Measurements from ENCODE around the gene GIMAP5. TPM values are rescaled to one million over a fixed set of nuclear protein-coding genes. Genes with fewer than 3 reads are reported as not detected.
"Not testable (repeated sequence)": the region's sequence is repeated elsewhere in the genome, so short reads cannot be mapped to it uniquely, and the experiment has no call there.

GIMAP5 gene
- total RNA-seq, 5 donors from 2014 or later (not counting 1 experiment from before 2014, with no cell fraction given), result 82.8 to 271 (median 248) TPM

DNA sequence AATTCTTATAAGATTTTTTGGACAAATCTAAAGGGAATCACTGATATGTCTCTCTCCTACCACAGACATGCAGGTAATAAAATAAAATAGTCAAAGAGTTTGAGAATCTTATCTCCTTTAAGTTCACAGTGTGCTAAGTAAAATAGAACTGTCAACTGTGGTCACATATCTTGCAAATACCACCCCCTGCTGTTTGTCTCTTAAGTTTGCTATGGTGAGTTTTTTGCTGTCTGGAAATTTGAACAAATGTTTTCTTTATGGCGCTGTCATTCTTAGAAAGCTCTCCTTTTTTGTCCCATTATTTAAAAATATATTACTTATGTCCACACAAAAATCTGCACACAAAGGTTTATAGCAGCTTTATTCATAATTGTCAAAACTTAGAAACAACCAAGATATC is 19.6 kb downstream of the GIMAP5 start:
- H3K27me3 Mint-ChIP-seq, result no peaks in the 10 kb centered on the region
- H3K36me3 Mint-ChIP-seq, result peaks cover 8% of the 10 kb centered on the region
- peak overlapping the region; percentile 63 to 79 (median 68) for H3K4me3 Mint-ChIP-seq
- H3K36me3 ChIP-seq (ENCODE audit: control insufficient read depth in 2 of 2, extremely low read depth in 1 of 2, insufficient read depth in 1 of 2, low read length in 1 of 2), result no peaks in the 10 kb centered on the region
- no peak overlapping the region for H3K4me3 ChIP-seq (ENCODE audit: control insufficient read depth in 1 of 2, extremely low read depth in 1 of 2, low read length in 1 of 2)
- no CpG with 5 or more reads among the region's 1 CpG for WGBS (ENCODE audit: insufficient coverage)
- DNase-seq (peak in 4 of 35 experiments; percentile 41 to 82 (median 44)), ATAC-seq (replicated peaks in 1 of 4) (peak in 3 of 4 experiments; percentile 28 to 53 (median 28))
- peaks cover 32 to 43% of the 10 kb centered on the region in 2 experiments for H3K4me1 ChIP-seq (ENCODE audit: control insufficient read depth in 1 of 2, extremely low read depth in 1 of 2, insufficient read depth in 2 of 2, low read length in 2 of 2)
- H3K9me3 ChIP-seq, result no peaks in the 10 kb centered on the region
- H3K9me3 Mint-ChIP-seq, result peaks cover 2 to 6% (median 4%) of the 10 kb centered on the region in 3 donors
- H3K27ac Mint-ChIP-seq, result peak overlapping the region; percentile 98 to 99
- CTCF ChIA-PET, result interaction anchor here (0.6 to 3.0 kb wide), 10 partner anchors 22 to 317 kb away, joined by 3 to 68 read pairs (median 4); partner anchors contain the start of genes GIMAP2 (in 1 of the 2) and GIMAP8 (in 1 of the 2)
- POLR2A ChIA-PET, result interaction anchor here (1.0 to 1.2 kb wide), 2 partner anchors 241 to 242 kb away, joined by 4 read pairs; partner anchors contain the start of gene GIMAP7 (in 1 of the 2)
- peak overlapping the region; percentile 77 for H3K27ac ChIP-seq (ENCODE audit: low read length)
- peaks cover 48 to 53% (median 49%) of the 10 kb centered on the region in 3 donors for H3K4me1 Mint-ChIP-seq
- no peaks in the 10 kb centered on the region for H3K27me3 ChIP-seq (replicated peaks in 1 of 2; ENCODE audit: control insufficient read depth in 2 of 2, extremely low read depth in 1 of 2, insufficient read depth in 2 of 2, low read length in 1 of 2)

DNA sequence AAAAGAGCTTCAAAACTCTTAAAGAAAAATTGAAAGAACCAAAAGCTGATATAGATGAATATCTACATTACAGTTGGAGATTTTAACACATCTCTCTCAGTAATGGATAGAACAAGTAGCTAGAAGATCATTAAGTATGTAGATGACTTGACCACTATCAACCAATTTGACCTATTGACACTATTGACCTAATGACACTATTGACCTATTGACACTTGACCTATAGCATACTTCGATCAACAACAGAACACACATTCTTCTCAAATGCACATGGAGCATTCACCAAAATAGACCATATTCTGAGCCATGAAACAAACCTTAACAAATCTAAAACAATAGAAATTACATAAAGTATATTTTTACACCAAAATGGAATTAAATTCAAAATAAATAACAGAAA is 22.3 kb downstream of the GIMAP5 start:
- Histone ChIP-seq H3K9me3 (no peaks in the 10 kb centered on the region), H3K4me1 (ENCODE audit: control insufficient read depth in 1 of 2, extremely low read depth in 1 of 2, insufficient read depth in 2 of 2, low read length in 2 of 2) (peaks cover 18 to 21% of the 10 kb centered on the region in 2 experiments), H3K27ac (ENCODE audit: low read length) (no peak overlapping the region), H3K36me3 (ENCODE audit: control insufficient read depth in 2 of 2, extremely low read depth in 1 of 2, insufficient read depth in 1 of 2, low read length in 1 of 2) (no peaks in the 10 kb centered on the region), H3K27me3 (replicated peaks in 1 of 2; ENCODE audit: control insufficient read depth in 2 of 2, extremely low read depth in 1 of 2, insufficient read depth in 2 of 2, low read length in 1 of 2) (no peaks in the 10 kb centered on the region), H3K4me3 (ENCODE audit: control insufficient read depth in 1 of 2, extremely low read depth in 1 of 2, low read length in 1 of 2) (no peak overlapping the region)
- POLR2A ChIA-PET, result interaction anchor here in 1 of 2 donors (0.6 kb wide), 3 partner anchors 20 to 313 kb away, joined by 3 to 5 read pairs (median 4); no protein-coding TSS in a partner anchor
- DNase-seq (no peak), ATAC-seq (replicated peaks in 1 of 4) (no peak)
- 100% methylated on average over 1 of the region's 1 CpG for WGBS (ENCODE audit: insufficient coverage)
- Mint-ChIP-seq H3K4me1 (peaks cover 27 to 30% (median 27%) of the 10 kb centered on the region in 3 donors), H3K9me3 (peaks cover 2 to 6% (median 4%) of the 10 kb centered on the region in 3 donors), H3K4me3 (no peak overlapping the region), H3K36me3 (peaks cover 9% of the 10 kb centered on the region), H3K27ac (no peak overlapping the region), H3K27me3 (no peaks in the 10 kb centered on the region)
- CTCF ChIA-PET, result interaction anchor here in 1 of 2 donors (0.5 to 2.3 kb wide), 9 partner anchors 9 to 311 kb away, joined by 3 to 15 read pairs (median 3); no protein-coding TSS in a partner anchor

DNA sequence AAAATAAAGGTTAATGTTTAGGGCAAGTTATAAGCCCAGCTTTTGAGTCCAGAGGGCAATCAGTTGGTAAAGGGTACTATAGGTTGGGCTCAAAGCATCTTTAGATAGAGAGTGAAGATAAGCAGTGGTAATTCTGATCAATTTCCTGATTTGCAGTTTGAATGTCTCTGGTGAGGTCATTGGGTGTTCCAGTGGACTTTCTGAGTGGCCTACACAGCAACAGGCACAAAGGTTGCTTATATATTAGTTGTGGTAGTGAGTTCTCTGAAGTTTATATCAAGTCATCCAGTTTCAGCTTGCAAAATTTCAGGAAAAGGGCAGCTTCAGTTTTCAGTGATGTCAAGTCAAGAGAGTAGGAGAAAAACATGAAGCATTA is 29.1 kb downstream of the GIMAP5 start:
- no peak overlapping the region for H3K27ac Mint-ChIP-seq
- H3K36me3 Mint-ChIP-seq, result peaks cover 7% of the 10 kb centered on the region
- Histone ChIP-seq H3K4me3 (ENCODE audit: control insufficient read depth in 1 of 2, extremely low read depth in 1 of 2, low read length in 1 of 2) (no peak overlapping the region), H3K36me3 (ENCODE audit: control insufficient read depth in 2 of 2, extremely low read depth in 1 of 2, insufficient read depth in 1 of 2, low read length in 1 of 2) (no peaks in the 10 kb centered on the region), H3K27me3 (replicated peaks in 1 of 2; ENCODE audit: control insufficient read depth in 2 of 2, extremely low read depth in 1 of 2, insufficient read depth in 2 of 2, low read length in 1 of 2) (peaks cover 0 to 7% of the 10 kb centered on the region in 2 experiments), H3K4me1 (ENCODE audit: control insufficient read depth in 1 of 2, extremely low read depth in 1 of 2, insufficient read depth in 2 of 2, low read length in 2 of 2) (no peaks in the 10 kb centered on the region), H3K27ac (ENCODE audit: low read length) (no peak overlapping the region), H3K9me3 (no peaks in the 10 kb centered on the region)
- H3K27me3 Mint-ChIP-seq, result no peaks in the 10 kb centered on the region
- peaks cover 2 to 4% (median 3%) of the 10 kb centered on the region in 3 donors for H3K9me3 Mint-ChIP-seq
- no peak for ATAC-seq (replicated peaks in 1 of 4)
- no peaks in the 10 kb centered on the region for H3K4me1 Mint-ChIP-seq
- no peak for DNase-seq
- H3K4me3 Mint-ChIP-seq, result no peak overlapping the region
- ChIA-PET CTCF (no interaction called here), POLR2A (no interaction called here)

DNA sequence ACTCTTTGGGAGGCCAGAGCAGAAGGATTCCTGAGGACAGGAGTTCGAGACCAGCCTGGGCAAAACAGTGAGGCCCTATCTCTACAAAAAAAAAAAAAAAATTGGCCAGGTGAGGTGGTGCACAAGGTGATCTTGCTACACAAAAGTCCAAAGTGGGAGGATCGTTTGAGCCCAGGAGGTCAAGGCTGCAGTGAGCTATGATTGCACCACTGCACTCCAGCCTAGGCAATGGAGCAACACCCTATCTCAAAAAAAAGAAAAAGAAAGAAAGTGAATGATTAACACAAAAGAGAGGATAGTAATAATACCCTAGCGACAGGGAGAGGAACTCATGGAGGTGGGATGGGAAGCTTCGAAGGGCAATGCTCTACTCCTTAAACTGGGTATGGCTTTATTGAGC is 32.5 kb downstream of the GIMAP5 start:
- Mint-ChIP-seq H3K36me3 (peaks cover 8% of the 10 kb centered on the region), H3K4me1 (no peaks in the 10 kb centered on the region), H3K4me3 (no peak overlapping the region), H3K27ac (no peak overlapping the region), H3K9me3 (peaks cover 5 to 18% (median 8%) of the 10 kb centered on the region in 3 donors), H3K27me3 (no peaks in the 10 kb centered on the region)
- Histone ChIP-seq H3K9me3 (no peaks in the 10 kb centered on the region), H3K27ac (ENCODE audit: low read length) (no peak overlapping the region), H3K27me3 (replicated peaks in 1 of 2; ENCODE audit: control insufficient read depth in 2 of 2, extremely low read depth in 1 of 2, insufficient read depth in 2 of 2, low read length in 1 of 2) (peaks cover 0 to 7% of the 10 kb centered on the region in 2 experiments), H3K4me1 (ENCODE audit: control insufficient read depth in 1 of 2, extremely low read depth in 1 of 2, insufficient read depth in 2 of 2, low read length in 2 of 2) (no peaks in the 10 kb centered on the region), H3K4me3 (ENCODE audit: control insufficient read depth in 1 of 2, extremely low read depth in 1 of 2, low read length in 1 of 2) (no peak overlapping the region), H3K36me3 (ENCODE audit: control insufficient read depth in 2 of 2, extremely low read depth in 1 of 2, insufficient read depth in 1 of 2, low read length in 1 of 2) (no peaks in the 10 kb centered on the region)
- ATAC-seq (replicated peaks in 1 of 4), result no peak
- DNase-seq, result no peak
- ChIA-PET POLR2A (no interaction called here), CTCF (interaction anchor here (0.6 kb wide), 2 partner anchors 338 to 449 kb away, joined by 3 read pairs; no protein-coding TSS in a partner anchor)
- no CpG with 5 or more reads among the region's 4 CpGs for WGBS (ENCODE audit: insufficient coverage)

DNA sequence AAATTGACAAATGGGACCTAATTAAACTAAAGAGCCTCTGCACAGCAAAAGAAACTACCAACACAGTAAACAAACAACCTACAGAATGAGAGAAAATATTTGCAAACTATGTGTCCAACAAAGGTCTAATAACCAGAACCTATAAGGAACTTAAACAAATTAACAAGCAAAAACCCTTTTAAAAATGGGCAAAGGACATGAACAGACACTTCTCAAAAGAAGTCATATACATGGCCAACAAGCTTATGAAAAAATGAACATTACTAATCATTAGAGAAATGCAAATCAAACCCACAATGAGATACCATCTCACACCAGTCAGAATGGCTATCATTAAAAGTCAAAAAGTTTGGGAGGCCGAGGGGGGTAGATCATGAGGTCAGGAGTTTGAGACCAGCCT is 36.9 kb downstream of the GIMAP5 start:
- H3K9me3 Mint-ChIP-seq, result peaks cover 5 to 18% (median 8%) of the 10 kb centered on the region in 3 donors
- ATAC-seq (replicated peaks in 1 of 4); H3K27me3 Mint-ChIP-seq; H3K9me3 ChIP-seq; POLR2A ChIA-PET; H3K27ac ChIP-seq (ENCODE audit: low read length); DNase-seq; H3K36me3 ChIP-seq (ENCODE audit: control insufficient read depth in 2 of 2, extremely low read depth in 1 of 2, insufficient read depth in 1 of 2, low read length in 1 of 2); H3K27ac Mint-ChIP-seq; H3K4me3 Mint-ChIP-seq; H3K4me1 ChIP-seq (ENCODE audit: control insufficient read depth in 1 of 2, extremely low read depth in 1 of 2, insufficient read depth in 2 of 2, low read length in 2 of 2); H3K4me1 Mint-ChIP-seq; H3K36me3 Mint-ChIP-seq; H3K27me3 ChIP-seq (replicated peaks in 1 of 2; ENCODE audit: control insufficient read depth in 2 of 2, extremely low read depth in 1 of 2, insufficient read depth in 2 of 2, low read length in 1 of 2); H3K4me3 ChIP-seq (ENCODE audit: control insufficient read depth in 1 of 2, extremely low read depth in 1 of 2, low read length in 1 of 2): not testable (repeated sequence)
- WGBS (ENCODE audit: insufficient coverage), result no CpG with 5 or more reads among the region's 1 CpG
- CTCF ChIA-PET, result interaction anchor here in 1 of 2 donors (0.5 kb wide), 1 partner anchor 458 kb away, joined by 4 read pairs; no protein-coding TSS in a partner anchor

DNA sequence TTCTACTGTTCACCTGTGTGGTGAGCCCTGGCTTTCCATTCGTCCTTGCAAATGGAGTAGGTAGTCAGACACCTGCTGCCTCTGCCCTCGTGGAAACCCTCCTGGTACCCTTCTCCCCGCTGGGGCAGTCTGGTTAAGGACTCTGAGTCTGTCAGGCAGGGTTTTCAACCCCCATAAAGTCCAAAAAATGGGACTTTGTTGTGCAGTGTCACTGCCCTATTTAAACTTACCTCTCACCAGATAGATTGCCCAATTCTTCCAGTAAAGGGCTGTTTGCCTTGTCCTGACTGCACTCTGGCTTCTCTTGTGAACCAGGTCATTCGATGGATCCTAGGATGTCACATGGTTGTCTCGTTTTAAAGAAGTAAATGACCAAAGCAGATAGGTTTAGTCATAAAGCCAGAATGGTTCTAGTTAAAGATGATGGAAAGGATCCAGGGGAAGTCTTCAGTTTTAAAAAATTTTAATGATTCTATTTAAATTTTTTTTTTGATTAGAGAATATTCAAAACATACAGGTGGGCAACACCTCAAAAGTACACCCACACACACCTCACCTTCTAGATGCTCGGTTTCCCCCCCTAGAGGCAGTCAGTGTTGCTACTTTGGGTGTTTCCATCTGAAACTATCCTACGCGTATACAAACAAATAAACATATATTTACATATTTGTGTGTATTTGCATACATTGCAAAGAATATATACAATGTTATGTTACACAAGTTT is 41.0 kb downstream of the GIMAP5 start:
- Histone ChIP-seq H3K27ac (ENCODE audit: low read length) (no peak overlapping the region), H3K4me3 (ENCODE audit: control insufficient read depth in 1 of 2, extremely low read depth in 1 of 2, low read length in 1 of 2) (no peak overlapping the region), H3K36me3 (ENCODE audit: control insufficient read depth in 2 of 2, extremely low read depth in 1 of 2, insufficient read depth in 1 of 2, low read length in 1 of 2) (no peaks in the 10 kb centered on the region), H3K27me3 (replicated peaks in 1 of 2; ENCODE audit: control insufficient read depth in 2 of 2, extremely low read depth in 1 of 2, insufficient read depth in 2 of 2, low read length in 1 of 2) (peaks cover 0 to 5% of the 10 kb centered on the region in 2 experiments), H3K4me1 (ENCODE audit: control insufficient read depth in 1 of 2, extremely low read depth in 1 of 2, insufficient read depth in 2 of 2, low read length in 2 of 2) (peaks cover 0 to 2% of the 10 kb centered on the region in 2 experiments), H3K9me3 (no peaks in the 10 kb centered on the region)
- peaks cover 8% of the 10 kb centered on the region for H3K36me3 Mint-ChIP-seq
- DNase-seq (no peak), ATAC-seq (replicated peaks in 1 of 4) (no peak)
- peaks cover 8 to 11% of the 10 kb centered on the region in 2 donors for H3K27me3 Mint-ChIP-seq
- CTCF ChIA-PET, result interaction anchor here (0.6 to 1.5 kb wide), 4 partner anchors 10 to 236 kb away, joined by 3 to 4 read pairs (median 3); no protein-coding TSS in a partner anchor
- 76% methylated on average over 3 of the region's 8 CpGs for WGBS (ENCODE audit: insufficient coverage)
- peaks cover 4 to 6% (median 4%) of the 10 kb centered on the region in 3 donors for H3K4me1 Mint-ChIP-seq
- H3K4me3 Mint-ChIP-seq, result no peak overlapping the region
- no peak overlapping the region for H3K27ac Mint-ChIP-seq
- peaks cover 5 to 10% (median 6%) of the 10 kb centered on the region in 3 donors for H3K9me3 Mint-ChIP-seq
- POLR2A ChIA-PET, result no interaction called here
